MCF 10A (cell line): ENCODE data around the gene SAP25. TPM values are rescaled to one million over a fixed set of nuclear protein-coding genes. Genes with fewer than 3 reads are reported as not detected.
A peak's percentile ranks its signal among the peaks of the same experiment; 100 is the strongest.

Source experiments
- BruUV-seq: library from RNA; stranded (reverse); fragments of 400-500 nt; replicated peaks from 2 replicates; lab custom pipeline; 2021; lab: Mats Ljungman, UMichigan
- CTCF ChIA-PET: fragments of 300-600 bp; sonication (Branson Sonifier 250); formaldehyde crosslinking; extraction: SDS; loops from one replicate; lab custom pipeline; 2021; ENCODE audit warnings: antibody characterized with exemption, inconsistent platforms; lab: Yijun Ruan, JAX
- POLR2A ChIA-PET: fragments of 300-600, 350-650 bp; sonication (Branson Sonifier 250); formaldehyde crosslinking; extraction: SDS; loops from one replicate; lab custom pipeline; 2020; ENCODE audit warnings: antibody characterized with exemption, inconsistent platforms; lab: Yijun Ruan, JAX
- DNase-seq: peaks from one replicate; pipeline ENCODE4 v3.0.0-alpha.2; 2018; ENCODE audit not compliant: unreplicated experiment
- H3K27ac Mint-ChIP-seq: one replicate; pipeline ENCODE4 v1.8.0; 2022; ENCODE audit warnings: mild to moderate bottlenecking, low read depth, mixed read lengths; ENCODE audit not compliant: unreplicated experiment
- H3K27me3 Mint-ChIP-seq: one replicate; pipeline ENCODE4 v1.8.0; 2022; ENCODE audit warnings: mixed read lengths; ENCODE audit not compliant: insufficient read depth, unreplicated experiment
- H3K36me3 Mint-ChIP-seq: one replicate; pipeline ENCODE4 v1.8.0; 2022; ENCODE audit warnings: mild to moderate bottlenecking, moderate library complexity, mixed read lengths; ENCODE audit not compliant: insufficient read depth, unreplicated experiment
- H3K4me1 Mint-ChIP-seq: one replicate; pipeline ENCODE4 v1.8.0; 2022; ENCODE audit warnings: mixed read lengths; ENCODE audit not compliant: insufficient read depth, unreplicated experiment
- H3K4me3 Mint-ChIP-seq: one replicate; pipeline ENCODE4 v1.8.0; 2022; ENCODE audit warnings: mild to moderate bottlenecking, moderate library complexity, mixed read lengths; ENCODE audit not compliant: unreplicated experiment
- H3K9me3 Mint-ChIP-seq: one replicate; pipeline ENCODE4 v1.8.0; 2022; ENCODE audit warnings: mixed read lengths; ENCODE audit not compliant: unreplicated experiment
- CTCF ChIP-seq: fragments of 200-600 bp; IDR thresholded peaks from one replicate; pipeline ENCODE4 v1.8.0; 2022; ENCODE audit warnings: antibody characterized with exemption, mild to moderate bottlenecking; ENCODE audit not compliant: unreplicated experiment
- intact Hi-C: fragments of 100-400 bp; cut with micrococcal nuclease; formaldehyde crosslinking; loops from 2 replicates; pipeline ENCODE4 v1.14.1; 2022
- total RNA-seq: library from RNA; stranded (reverse); gene quantifications from 2 replicates; pipeline ENCODE4 v1.2.3, GENCODE V29; 2022

SAP25 gene
- total RNA-seq, 1 experiment from 2014 or later: 1.2 TPM

- H3K27me3 Mint-ChIP-seq: no peaks in the 10 kb centered on the region
Observed at GRCh38 chr7:100584054-100584682, 10.5 kb upstream of the SAP25 start.

GRCh38 chr7:100583132-100584053 lies 9.7 kb upstream of the SAP25 start:
- ChIA-PET POLR2A (interaction anchor here (0.6 to 4.8 kb wide), 5 partner anchors 29 to 292 kb away, joined by 3 to 49 read pairs (median 6); partner anchors contain the start of genes AGFG2, MOSPD3 and SRRT), CTCF (interaction anchor here (0.6 to 1.6 kb wide), 3 partner anchors 24 to 114 kb away, joined by 3 to 6 read pairs (median 4); no protein-coding TSS in a partner anchor)
- peaks cover 13% of the 10 kb centered on the region for H3K4me1 Mint-ChIP-seq
- no peak for DNase-seq
- TF ChIP-seq CTCF: no peak
- no peaks in the 10 kb centered on the region for H3K9me3 Mint-ChIP-seq
- no peak overlapping the region for H3K27ac Mint-ChIP-seq
- H3K27me3 Mint-ChIP-seq: no peaks in the 10 kb centered on the region
- H3K36me3 Mint-ChIP-seq: peaks cover 23% of the 10 kb centered on the region
- intact Hi-C loops: no loop called here
- BruUV-seq: TSS peak; percentile 5
- H3K4me3 Mint-ChIP-seq: peak overlapping the region; percentile 92

More at GRCh38 chr7:100584054-100584682, 10.5 kb upstream of the SAP25 start:
- no TSS peak for BruUV-seq
- TF ChIP-seq CTCF: no peak
- H3K27ac Mint-ChIP-seq: no peak overlapping the region
- intact Hi-C loops: no loop called here
- DNase-seq: no peak
- ChIA-PET CTCF (interaction anchor here (0.6 to 1.7 kb wide), 12 partner anchors 19 to 141 kb away, joined by 3 to 11 read pairs (median 4); no protein-coding TSS in a partner anchor), POLR2A (interaction anchor here (0.6 to 4.8 kb wide), 14 partner anchors 17 to 291 kb away, joined by 3 to 49 read pairs (median 6); partner anchors contain the start of genes AGFG2, GIGYF1, MEPCE and MOSPD3)
- H3K4me1 Mint-ChIP-seq: peaks cover 13% of the 10 kb centered on the region
- H3K4me3 Mint-ChIP-seq: peak overlapping the region; percentile 92
- H3K9me3 Mint-ChIP-seq: no peaks in the 10 kb centered on the region
- H3K36me3 Mint-ChIP-seq: peaks cover 17% of the 10 kb centered on the region

GRCh38 chr7:100582650-100583049 lies 8.9 kb upstream of the SAP25 start:
- H3K4me1 Mint-ChIP-seq: peaks cover 13% of the 10 kb centered on the region
- no peaks in the 10 kb centered on the region for H3K27me3 Mint-ChIP-seq
- CTCF ChIA-PET: interaction anchor here (0.5 kb wide), 1 partner anchor 19 kb away, joined by 4 read pairs; the partner anchor contains the start of gene PCOLCE
- no peak for TF ChIP-seq CTCF
- POLR2A ChIA-PET: interaction anchor here (4.8 kb wide), 1 partner anchor 30 kb away, joined by 49 read pairs; the partner anchor contains the start of gene MOSPD3
- DNase-seq: no peak
- BruUV-seq: no TSS peak
- no peak overlapping the region for H3K27ac Mint-ChIP-seq
- peaks cover 23% of the 10 kb centered on the region for H3K36me3 Mint-ChIP-seq
- no peak overlapping the region for H3K4me3 Mint-ChIP-seq
- H3K9me3 Mint-ChIP-seq: no peaks in the 10 kb centered on the region
- intact Hi-C loops: no loop called here
